CD14-positive monocyte (primary cell): ENCODE measurements around the gene GRIK3. TPM values are rescaled to one million over a fixed set of nuclear protein-coding genes. Genes with fewer than 3 reads are reported as not detected.

ENCODE experiments used
- DNase-seq, 3 donors: peaks; one replicate each; pipeline ENCODE4 v3.0.0-alpha.2; 2011 to 2022
- H2AFZ ChIP-seq: 2 replicates; pipeline ENCODE4 v1.6.0; 2012; ENCODE audit warnings: mild to moderate bottlenecking, low read depth, low read length, inconsistent platforms; ENCODE audit not compliant: insufficient read depth, poor library complexity, severe bottlenecking
- H3K27ac ChIP-seq, 2 donors: 1 replicate in 1 of 2; 2 replicates in 1 of 2; pipeline ENCODE4 v1.5.1; 2012 to 2013; ENCODE audit warnings: low read length in 2 of 2, control low read depth in 1 of 2, inconsistent platforms in 1 of 2, low read depth in 1 of 2, mild to moderate bottlenecking in 1 of 2
- H3K27me3 ChIP-seq, 2 donors: one replicate each; pipeline versions ENCODE4 v1.6.0 to v1.6.1; 2011 to 2013; ENCODE audit warnings: low read length in 2 of 2; ENCODE audit not compliant: control insufficient read depth in 2 of 2, insufficient read depth in 2 of 2
- H3K36me3 ChIP-seq, 2 donors: replicated peaks in 1 of 2; 1 replicate in 1 of 2; 2 replicates in 1 of 2; pipeline versions ENCODE4 v1.5.1 to v1.6.1; 2012 to 2013; ENCODE audit warnings: low read length in 2 of 2, control low read depth in 1 of 2, inconsistent platforms in 1 of 2, mild to moderate bottlenecking in 1 of 2; ENCODE audit not compliant: insufficient read depth in 2 of 2, control insufficient read depth in 1 of 2
- H3K4me1 ChIP-seq, 2 donors: 1 replicate in 1 of 2; 2 replicates in 1 of 2; pipeline versions ENCODE4 v1.5.1 to v1.6.1; 2012 to 2013; ENCODE audit warnings: low read length in 2 of 2, control low read depth in 1 of 2, inconsistent platforms in 1 of 2, mild to moderate bottlenecking in 1 of 2, moderate library complexity in 1 of 2; ENCODE audit not compliant: insufficient read depth in 2 of 2, control insufficient read depth in 1 of 2
- H3K4me2 ChIP-seq: replicated peaks from 2 replicates; pipeline ENCODE3; 2012; ENCODE audit warnings: low read length, moderate library complexity, mild to moderate bottlenecking; ENCODE audit not compliant: poor library complexity, severe bottlenecking; ENCODE audit errors: extremely low read depth
- H3K4me3 ChIP-seq, 3 experiments: fragments of 200-600 bp in 1 of 3; sonication (generic) in 1 of 3; replicated peaks in 1 of 3; 1 replicate in 2 of 3; 2 replicates in 1 of 3; pipeline ENCODE4 v1.5.1; 2011 to 2013; ENCODE audit warnings: low read length in 3 of 3, mild to moderate bottlenecking in 3 of 3, control low read depth in 2 of 3, low read depth in 2 of 3, inconsistent platforms in 1 of 3, moderate library complexity in 1 of 3
- H3K79me2 ChIP-seq: 2 replicates; pipeline ENCODE4 v1.6.0; 2012; ENCODE audit warnings: mild to moderate bottlenecking, control low read depth, inconsistent platforms, low read length, moderate library complexity; ENCODE audit not compliant: insufficient read depth
- H3K9ac ChIP-seq: 2 replicates; pipeline ENCODE4 v1.6.0; 2017; ENCODE audit warnings: low read length, mild to moderate bottlenecking; ENCODE audit not compliant: insufficient read depth, poor library complexity, severe bottlenecking
- H3K9me3 ChIP-seq, 2 donors: replicated peaks in 1 of 2; 1 replicate in 1 of 2; 2 replicates in 1 of 2; pipeline versions ENCODE4 v1.5.1 to v1.6.1; 2012 to 2013; ENCODE audit warnings: low read length in 2 of 2, control low read depth in 1 of 2; ENCODE audit not compliant: control insufficient read depth in 1 of 2, insufficient read depth in 1 of 2
- H4K20me1 ChIP-seq: 2 replicates; pipeline ENCODE4 v1.6.0; 2012; ENCODE audit warnings: mild to moderate bottlenecking, low read length, control low read depth, moderate library complexity; ENCODE audit not compliant: insufficient read depth
- H3K27ac Mint-ChIP-seq, 7 donors: one replicate each; pipeline ENCODE4 v1.8.0; 2020; ENCODE audit warnings: mild to moderate bottlenecking in 7 of 7, mixed read lengths in 7 of 7, moderate library complexity in 6 of 7, inconsistent platforms in 2 of 7
- H3K27me3 Mint-ChIP-seq, 3 donors: one replicate each; pipeline ENCODE4 v1.8.0; 2021 to 2022; ENCODE audit warnings: low read depth in 3 of 3, mild to moderate bottlenecking in 3 of 3, mixed read lengths in 3 of 3, moderate library complexity in 3 of 3, inconsistent platforms in 1 of 3
- H3K36me3 Mint-ChIP-seq, 2 donors: one replicate each; pipeline ENCODE4 v1.8.0; 2020; ENCODE audit warnings: mixed read lengths in 2 of 2, inconsistent platforms in 1 of 2, mild to moderate bottlenecking in 1 of 2
- H3K4me1 Mint-ChIP-seq: one replicate; pipeline ENCODE4 v1.8.0; 2020; ENCODE audit warnings: mild to moderate bottlenecking, mixed read lengths
- H3K4me3 Mint-ChIP-seq, 2 donors: one replicate each; pipeline ENCODE4 v1.8.0; 2020; ENCODE audit warnings: mild to moderate bottlenecking in 2 of 2, mixed read lengths in 2 of 2, moderate library complexity in 1 of 2
- H3K9me3 Mint-ChIP-seq, 7 donors: one replicate each; pipeline ENCODE4 v1.8.0; 2020 to 2022; ENCODE audit warnings: mixed read lengths in 7 of 7, mild to moderate bottlenecking in 6 of 7, moderate library complexity in 6 of 7, inconsistent platforms in 2 of 7
- WGBS: methylation state at CpG from one replicate; pipeline ENCODE4 v1.1.5; 2013; ENCODE audit warnings: missing lambda C conversion rate; ENCODE audit not compliant: insufficient coverage; 5-methylcytosine and 5-hydroxymethylcytosine counted together
- intact Hi-C, 2 donors: fragments of 100-400 bp; cut with micrococcal nuclease; formaldehyde crosslinking; loops; one replicate each; pipeline versions ENCODE4 v1.15.0 to v1.15.1; 2023
- polyA plus RNA-seq, 3 donors: library from polyadenylated mRNA; depleted of rRNA in 1 of 3; unstranded in 2 of 3; stranded (reverse) in 1 of 3; fragments of 300-500 nt in 2 of 3; fragments of >200 nt in 1 of 3; fragmentation: Illumina TruSeq in 2 of 3; gene quantifications; 1 replicate in 2 of 3; 2 replicates in 1 of 3; pipeline ENCODE4 v1.2.3, GENCODE V29; 2012 to 2021
- TF ChIP-seq, protein P1 (sequence below): fragments of 200-600 bp; IDR thresholded peaks from one replicate; pipeline ENCODE4 v1.8.0; 2022; ENCODE audit warnings: antibody characterized with exemption, mild to moderate bottlenecking

The GRIK3 gene
- polyA plus RNA-seq, 3 donors, result not detected

- 69% methylated on average over 2 of the region's 8 CpGs for WGBS
These were observed 83.6 kb downstream of the GRIK3 start for GRCh38 chr1:36950604-36951291.

DNA sequence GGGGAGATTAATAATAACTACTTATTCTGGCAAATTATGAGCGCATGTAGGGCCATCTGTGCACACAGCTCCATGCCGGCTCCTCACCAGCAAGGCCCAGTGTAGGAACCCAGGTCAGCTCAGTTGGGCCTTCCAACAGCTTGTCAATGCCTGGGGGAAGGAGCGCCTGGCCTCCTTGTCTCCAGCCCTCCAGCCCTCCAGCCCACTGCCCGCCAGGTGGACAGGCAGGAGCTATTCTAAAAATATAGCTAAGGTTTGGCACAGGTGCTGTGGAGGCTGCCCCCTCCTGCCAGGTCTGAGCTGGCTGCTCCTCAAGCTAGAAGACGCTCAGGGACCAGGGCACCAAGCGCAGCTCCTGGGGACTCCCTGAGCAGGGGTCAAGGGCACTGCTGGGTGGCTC is 85.7 kb downstream of the GRIK3 start:
- Mint-ChIP-seq H3K4me3 (no peak overlapping the region), H3K36me3 (no peaks in the 10 kb centered on the region), H3K27me3 (peaks cover 4 to 8% (median 5%) of the 10 kb centered on the region in 3 donors), H3K9me3 (no peaks in the 10 kb centered on the region), H3K27ac (no peak overlapping the region), H3K4me1 (no peaks in the 10 kb centered on the region)
- Histone ChIP-seq H3K36me3 (no peaks in the 10 kb centered on the region), H4K20me1 (no peaks in the 10 kb centered on the region), H3K27ac (no peak overlapping the region), H3K4me1 (no peaks in the 10 kb centered on the region), H3K79me2 (no peaks in the 10 kb centered on the region), H3K27me3 (no peaks in the 10 kb centered on the region), H2AFZ (no peak overlapping the region), H3K9me3 (no peaks in the 10 kb centered on the region), H3K4me3 (no peak overlapping the region), H3K4me2 (no peak overlapping the region), H3K9ac (no peak overlapping the region)
- intact Hi-C loops, result no loop called here
- TF ChIP-seq, protein P1, sequence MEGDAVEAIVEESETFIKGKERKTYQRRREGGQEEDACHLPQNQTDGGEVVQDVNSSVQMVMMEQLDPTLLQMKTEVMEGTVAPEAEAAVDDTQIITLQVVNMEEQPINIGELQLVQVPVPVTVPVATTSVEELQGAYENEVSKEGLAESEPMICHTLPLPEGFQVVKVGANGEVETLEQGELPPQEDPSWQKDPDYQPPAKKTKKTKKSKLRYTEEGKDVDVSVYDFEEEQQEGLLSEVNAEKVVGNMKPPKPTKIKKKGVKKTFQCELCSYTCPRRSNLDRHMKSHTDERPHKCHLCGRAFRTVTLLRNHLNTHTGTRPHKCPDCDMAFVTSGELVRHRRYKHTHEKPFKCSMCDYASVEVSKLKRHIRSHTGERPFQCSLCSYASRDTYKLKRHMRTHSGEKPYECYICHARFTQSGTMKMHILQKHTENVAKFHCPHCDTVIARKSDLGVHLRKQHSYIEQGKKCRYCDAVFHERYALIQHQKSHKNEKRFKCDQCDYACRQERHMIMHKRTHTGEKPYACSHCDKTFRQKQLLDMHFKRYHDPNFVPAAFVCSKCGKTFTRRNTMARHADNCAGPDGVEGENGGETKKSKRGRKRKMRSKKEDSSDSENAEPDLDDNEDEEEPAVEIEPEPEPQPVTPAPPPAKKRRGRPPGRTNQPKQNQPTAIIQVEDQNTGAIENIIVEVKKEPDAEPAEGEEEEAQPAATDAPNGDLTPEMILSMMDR, result no peak
- DNase-seq, result no peak
- WGBS, result 95% methylated on average over 3 of the region's 6 CpGs

More at GRCh38 chr1:36950604-36951291, 83.6 kb downstream of the GRIK3 start:
- no peaks in the 10 kb centered on the region for H3K4me1 ChIP-seq
- no peaks in the 10 kb centered on the region for H3K9me3 Mint-ChIP-seq
- no peaks in the 10 kb centered on the region for H3K79me2 ChIP-seq
- H3K4me2 ChIP-seq, result no peak overlapping the region
- TF ChIP-seq, protein P1, result no peak
- H3K9ac ChIP-seq, result no peak overlapping the region
- intact Hi-C loops, result no loop called here
- H3K27me3 Mint-ChIP-seq, result peaks cover 3 to 9% (median 5%) of the 10 kb centered on the region in 3 donors
- H3K4me3 Mint-ChIP-seq, result no peak overlapping the region
- H3K36me3 Mint-ChIP-seq, result no peaks in the 10 kb centered on the region
- no peak for DNase-seq
- H3K27ac Mint-ChIP-seq, result no peak overlapping the region
- no peaks in the 10 kb centered on the region for H3K27me3 ChIP-seq
- H3K4me3 ChIP-seq, result no peak overlapping the region
- no peaks in the 10 kb centered on the region for H4K20me1 ChIP-seq
- no peaks in the 10 kb centered on the region for H3K9me3 ChIP-seq
- no peak overlapping the region for H2AFZ ChIP-seq
- H3K27ac ChIP-seq, result no peak overlapping the region
- no peaks in the 10 kb centered on the region for H3K36me3 ChIP-seq
- H3K4me1 Mint-ChIP-seq, result no peaks in the 10 kb centered on the region
